H1 (cell line): Measurements from ENCODE around the gene MRTFB. TPM values are rescaled to one million over a fixed set of nuclear protein-coding genes. Genes with fewer than 3 reads are reported as not detected.

Experiments used
- CEBPB ChIP-seq: IDR thresholded peaks from 2 replicates; pipeline ENCODE4 v1.6.1; 2012; ENCODE audit warnings: low read depth, low read length
- USF2 ChIP-seq: IDR thresholded peaks from 2 replicates; pipeline ENCODE4 v1.6.1; 2011; ENCODE audit warnings: low read length, improper control_type of control experiment
- polyA plus RNA-seq, 7 experiments: library from polyadenylated mRNA; depleted of rRNA in 3 of 7; stranded (reverse) in 5 of 7; unstranded in 2 of 7; fragments of >200 nt in 5 of 7; fragments of 200-250 nt in 2 of 7; gene quantifications; 1 replicate in 5 of 7; 2 replicates in 1 of 7; 4 replicates in 1 of 7; pipeline versions ENCODE4 v1.2.1 to v1.2.3, GENCODE V29; 2011 to 2013; ENCODE audit warnings: missing spikeins in 2 of 7, mixed read lengths in 2 of 7
- total RNA-seq: library from RNA; stranded (reverse); fragmentation: NEBNext Ultra II Directional; extraction: Animal tissue kit (Norgen Biotek cat#: 25700); gene quantifications from 2 replicates; pipeline ENCODE4 v1.2.1, GENCODE V29; 2021

Gene MRTFB
- total and polyA plus RNA-seq, 2 of the 8 experiments (the other 6 are each of a cell fraction or from before 2014, with no cell fraction given) = 13.5 to 34.9 TPM

GRCh38 chr16:14036889-14037288, 34.2 kb upstream of the MRTFB start (continued):
- no peak for TF ChIP-seq USF2
- no peak for TF ChIP-seq CEBPB
